Measurements from ENCODE around the gene BICD1.

The BICD1 gene

GRCh38 chr12:32260696-32261095, 154.0 kb downstream of the BICD1 start:
- Mint-ChIP-seq H3K27me3 (ENCODE audit: low read depth) (no peaks in the 10 kb centered on the region), H3K9me3 (no peaks in the 10 kb centered on the region)

GRCh38 chr12:32261638-32262037, 155.0 kb downstream of the BICD1 start:
- Mint-ChIP-seq H3K27ac (no peak overlapping the region), H3K4me1 (peaks cover 11% of the 10 kb centered on the region), H3K36me3 (ENCODE audit: low read depth) (peaks cover 4% of the 10 kb centered on the region), H3K27me3 (ENCODE audit: low read depth) (no peaks in the 10 kb centered on the region), H3K4me3 (no peak overlapping the region), H3K9me3 (no peaks in the 10 kb centered on the region)
- no peak for TF ChIP-seq CTCF (IDR thresholded peaks at IDR 0.05; ENCODE audit: unreplicated experiment in 3 of 3)

More at GRCh38 chr12:32260696-32261095, 154.0 kb downstream of the BICD1 start:
- Mint-ChIP-seq H3K4me1 (peaks cover 7% of the 10 kb centered on the region), H3K36me3 (ENCODE audit: low read depth) (peaks cover 4% of the 10 kb centered on the region), H3K4me3 (no peak overlapping the region), H3K27ac (no peak overlapping the region)
- TF ChIP-seq CTCF (IDR thresholded peaks at IDR 0.05; ENCODE audit: unreplicated experiment in 3 of 3) = no peak

GRCh38 chr12:32264961-32265360, 158.3 kb downstream of the BICD1 start:
- peak overlapping the region; percentile 8 to 78 (median 41) for H3K27ac Mint-ChIP-seq
- no peaks in the 10 kb centered on the region for H3K9me3 Mint-ChIP-seq
- H3K4me1 Mint-ChIP-seq = peaks cover 11% of the 10 kb centered on the region
- H3K27me3 Mint-ChIP-seq (ENCODE audit: low read depth) = no peaks in the 10 kb centered on the region
- TF ChIP-seq CTCF (IDR thresholded peaks at IDR 0.05; ENCODE audit: unreplicated experiment in 3 of 3) = no peak
- H3K4me3 Mint-ChIP-seq = no peak overlapping the region
- H3K36me3 Mint-ChIP-seq (ENCODE audit: low read depth) = no peaks in the 10 kb centered on the region

- H3K9me3 Mint-ChIP-seq = no peaks in the 10 kb centered on the region
- no peak overlapping the region for H3K4me3 Mint-ChIP-seq
- no peak for TF ChIP-seq CTCF (IDR thresholded peaks at IDR 0.05; ENCODE audit: unreplicated experiment in 3 of 3)
- no peaks in the 10 kb centered on the region for H3K36me3 Mint-ChIP-seq (ENCODE audit: low read depth)
- H3K27ac Mint-ChIP-seq = peak overlapping the region; percentile 41 to 78 (median 50)
- no peaks in the 10 kb centered on the region for H3K27me3 Mint-ChIP-seq (ENCODE audit: low read depth)
- peaks cover 11% of the 10 kb centered on the region for H3K4me1 Mint-ChIP-seq
Observed at GRCh38 chr12:32265456-32265855, 158.8 kb downstream of the BICD1 start.

- no peak overlapping the region for H3K4me3 Mint-ChIP-seq
- H3K4me1 Mint-ChIP-seq = peaks cover 11% of the 10 kb centered on the region
- peak overlapping the region; percentile 8 to 53 (median 50) for H3K27ac Mint-ChIP-seq
- H3K27me3 Mint-ChIP-seq (ENCODE audit: low read depth) = no peaks in the 10 kb centered on the region
- TF ChIP-seq CTCF (IDR thresholded peaks at IDR 0.05; ENCODE audit: unreplicated experiment in 3 of 3) = no peak
- H3K36me3 Mint-ChIP-seq (ENCODE audit: low read depth) = no peaks in the 10 kb centered on the region
- H3K9me3 Mint-ChIP-seq = no peaks in the 10 kb centered on the region
Observed at GRCh38 chr12:32265951-32266350, 159.3 kb downstream of the BICD1 start.

- H3K4me1 Mint-ChIP-seq = peaks cover 17% of the 10 kb centered on the region
- H3K27me3 Mint-ChIP-seq (ENCODE audit: low read depth) = no peaks in the 10 kb centered on the region
- H3K9me3 Mint-ChIP-seq = no peaks in the 10 kb centered on the region
- H3K27ac Mint-ChIP-seq = peak overlapping the region; percentile 13 to 72 (median 44)
- no peaks in the 10 kb centered on the region for H3K36me3 Mint-ChIP-seq (ENCODE audit: low read depth)
- TF ChIP-seq CTCF (IDR thresholded peaks at IDR 0.05; ENCODE audit: unreplicated experiment in 3 of 3) = no peak
- H3K4me3 Mint-ChIP-seq = no peak overlapping the region
Observed at GRCh38 chr12:32266756-32267155, 160.1 kb downstream of the BICD1 start.

Measured in nephron (organoid).